Suppressor macrophage (primary cell): ENCODE measurements around the gene GUCD1.
A peak's percentile ranks its signal among the peaks of the same experiment; 100 is the strongest.
"Not testable (repeated sequence)": the region's sequence is repeated elsewhere in the genome, so short reads cannot be mapped to it uniquely, and the experiment has no call there.

Experiments
- DNase-seq, 4 experiments: peaks; one replicate each; pipeline ENCODE4 v3.0.0-alpha.2; 2020 to 2022

The GUCD1 gene

GRCh38 chr22:24564376-24565058 is 9.6 kb upstream of the GUCD1 start:
- DNase-seq, result no peak

GRCh38 chr22:24563246-24563645 is 8.3 kb upstream of the GUCD1 start:
- no peak for DNase-seq

GRCh38 chr22:24559471-24559870 is 4.5 kb upstream of the GUCD1 start:
- DNase-seq, result no peak

GRCh38 chr22:24555165-24556039 is 464 bp upstream of the GUCD1 start, which contains the start of gene SNRPD3:
Gene SNRPD3 (plus strand): TSS chr22:24555999. CDS start chr22:24557675, 1,676 bp downstream.
- peak; percentile 99 to 100 (median 100) for DNase-seq

DNA sequence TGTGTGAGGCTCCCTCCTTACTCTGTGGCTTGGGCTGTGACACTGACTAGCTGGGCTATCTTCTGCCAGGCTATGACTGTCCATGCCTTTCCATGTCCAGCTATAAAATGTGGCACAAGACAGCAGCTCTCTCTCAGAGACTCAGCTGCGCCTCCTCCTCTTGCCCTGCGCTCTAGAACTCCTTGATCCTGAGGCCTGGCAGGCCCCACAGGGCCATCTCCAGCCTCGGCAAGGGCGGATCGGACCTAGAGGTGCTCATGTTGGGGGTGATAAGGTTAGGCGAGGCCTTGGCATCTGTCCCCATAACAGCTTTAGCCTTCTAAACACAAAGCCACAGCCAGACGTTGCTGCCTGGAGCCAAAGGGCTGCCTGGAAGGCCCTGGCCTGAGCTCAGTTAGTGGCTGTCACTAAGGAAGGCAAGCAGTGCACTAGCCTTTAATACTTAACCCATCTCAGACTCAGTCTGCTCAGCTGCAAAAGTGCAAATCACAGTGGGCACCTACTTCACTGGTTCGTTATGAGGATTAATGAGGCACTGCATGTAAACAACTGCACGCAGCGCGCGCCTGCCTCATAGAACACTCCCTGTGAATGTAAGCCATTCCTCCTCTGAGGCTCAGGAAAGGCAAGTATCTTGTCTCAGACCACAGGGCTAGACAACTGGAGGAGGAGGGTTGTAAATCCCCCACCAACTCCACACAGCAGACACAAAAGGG is 1.2 kb downstream of the GUCD1 start:
- no peak for DNase-seq

DNA sequence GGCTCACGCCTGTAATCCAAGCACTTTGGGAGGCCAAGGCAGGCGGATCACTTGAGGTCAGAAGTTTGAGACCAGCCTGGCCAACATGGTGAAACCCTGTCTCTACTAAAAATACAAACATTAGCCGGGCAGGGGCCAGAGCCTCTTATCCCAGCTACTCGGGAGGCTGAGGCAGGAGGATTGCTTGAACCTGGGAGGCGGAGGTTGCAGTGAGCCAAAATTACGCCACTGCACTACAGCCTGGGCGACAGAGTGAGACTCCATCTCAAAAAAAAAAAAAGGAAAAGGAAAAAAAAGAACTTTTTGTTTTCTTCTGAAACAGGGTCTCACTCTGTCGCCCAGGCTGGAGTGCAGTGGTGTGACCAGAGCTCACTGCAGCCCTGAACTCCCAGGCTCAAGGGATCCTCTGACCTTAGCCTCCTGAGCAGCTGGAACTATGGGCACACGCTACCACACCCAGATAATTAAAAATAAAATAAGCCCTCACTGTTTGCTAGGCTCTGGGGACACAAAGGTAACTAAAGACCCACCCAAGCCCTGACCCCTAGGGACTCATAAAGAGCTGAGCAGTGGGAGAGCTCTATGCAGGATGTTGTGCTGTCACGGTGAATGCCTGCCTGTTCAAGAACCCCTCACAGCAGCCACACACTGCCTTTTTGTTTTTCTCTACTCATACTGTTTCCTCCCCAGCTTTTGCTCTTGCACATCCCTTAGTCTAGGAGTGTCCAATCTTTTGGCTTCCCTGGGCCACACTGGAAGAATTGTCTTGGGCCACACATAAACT is 2.2 kb downstream of the GUCD1 start:
- not testable (repeated sequence) for DNase-seq

DNA sequence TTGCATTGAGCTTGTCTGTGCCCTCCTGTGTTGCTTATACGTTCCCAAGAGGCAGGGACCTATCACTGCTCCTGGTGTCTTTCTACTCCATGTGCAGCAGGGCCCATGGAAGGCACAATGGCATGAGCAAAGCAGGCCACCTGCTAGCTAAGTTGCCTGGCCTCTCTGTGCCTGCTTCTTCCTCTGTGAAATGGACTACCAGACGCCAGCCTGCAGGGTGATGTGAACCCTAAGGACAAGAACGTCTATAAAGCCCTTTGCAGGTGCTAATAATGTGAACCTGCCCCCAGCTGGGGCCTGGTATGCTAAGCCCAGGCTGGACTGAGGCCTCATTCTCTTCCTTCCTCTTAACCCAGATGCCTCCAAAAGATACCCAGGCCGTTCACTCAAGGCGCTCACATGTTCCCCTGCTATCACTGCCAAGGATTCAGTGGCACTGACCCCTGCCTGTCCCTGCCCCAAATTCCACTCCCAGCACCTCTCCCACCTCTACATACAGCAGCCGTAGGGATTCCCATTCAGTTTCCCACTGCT is 4.0 kb downstream of the GUCD1 start:
- no peak for DNase-seq

- DNase-seq, result peak; percentile 75 to 85 (median 78)
These were observed 4.7 kb downstream of the GUCD1 start for GRCh38 chr22:24550028-24550901.

DNA sequence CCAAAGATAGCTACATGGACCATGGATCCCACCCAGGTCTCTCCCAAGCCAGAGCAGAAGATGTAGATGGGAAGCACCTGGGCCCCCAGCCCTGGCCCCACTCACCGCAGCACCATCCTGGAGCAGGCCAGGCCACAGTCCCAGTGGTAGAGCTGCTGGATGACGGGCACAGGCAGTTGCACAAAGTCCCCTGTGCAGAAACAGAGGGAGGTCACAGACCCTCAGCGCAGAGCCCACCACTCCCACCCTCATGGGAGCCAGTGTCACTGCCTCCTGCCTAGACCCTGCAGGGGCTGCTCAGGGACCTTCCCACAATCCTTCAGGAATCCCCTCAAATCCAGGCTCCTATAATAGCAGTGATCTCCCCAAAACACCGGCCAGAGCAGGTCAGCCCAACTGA is 6.1 kb downstream of the GUCD1 start:
- no peak for DNase-seq

- no peak for DNase-seq
These were observed 11.2 kb downstream of the GUCD1 start for GRCh38 chr22:24543679-24544243.

GRCh38 chr22:24543185-24543601 is 11.7 kb downstream of the GUCD1 start:
- no peak for DNase-seq

DNA sequence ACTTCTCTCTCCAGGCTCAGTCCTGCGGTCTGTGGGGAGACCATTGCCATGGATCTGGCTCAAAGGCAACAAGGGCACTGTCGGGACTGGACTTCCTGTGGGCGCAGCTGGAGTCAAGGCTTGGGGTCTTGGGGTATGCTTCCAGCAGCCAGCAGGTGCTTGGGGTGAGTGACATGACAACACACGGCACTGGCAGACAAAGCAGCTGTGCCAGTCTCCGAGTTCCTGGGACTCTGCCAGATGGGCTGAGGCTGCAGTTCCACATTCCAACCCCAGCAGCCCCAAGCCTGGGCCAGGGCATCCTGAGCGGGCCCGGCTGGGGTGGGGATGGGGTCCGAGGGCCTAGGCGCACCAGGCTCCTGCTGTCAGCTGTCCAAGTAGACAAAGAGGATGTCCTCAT is 12.3 kb downstream of the GUCD1 start:
- peak in 2 of 4 experiments; percentile 14 to 24 for DNase-seq

GRCh38 chr22:24541681-24542515 is 13.0 kb downstream of the GUCD1 start:
- DNase-seq, result peak in 1 of 4 experiments; percentile 16

DNA sequence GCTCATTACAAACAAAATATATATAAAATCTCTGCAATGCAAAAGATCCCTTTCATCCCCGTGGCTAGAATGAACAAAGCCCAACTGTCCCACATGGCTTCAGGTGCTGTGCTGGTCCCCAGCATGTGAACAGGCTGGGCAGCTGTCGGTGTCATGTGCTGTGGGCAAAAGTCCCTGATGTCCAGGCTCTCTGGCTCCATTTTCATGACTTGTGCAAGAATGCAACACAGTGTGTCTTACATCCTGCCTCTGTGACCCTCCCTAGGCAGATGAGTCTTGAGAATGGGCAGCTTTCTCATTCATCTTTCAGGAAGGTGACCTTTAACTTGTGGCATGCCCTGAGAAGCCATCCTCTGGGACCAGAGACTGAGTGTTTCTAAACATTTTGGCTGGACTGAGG is 14.5 kb downstream of the GUCD1 start:
- DNase-seq, result no peak

DNA sequence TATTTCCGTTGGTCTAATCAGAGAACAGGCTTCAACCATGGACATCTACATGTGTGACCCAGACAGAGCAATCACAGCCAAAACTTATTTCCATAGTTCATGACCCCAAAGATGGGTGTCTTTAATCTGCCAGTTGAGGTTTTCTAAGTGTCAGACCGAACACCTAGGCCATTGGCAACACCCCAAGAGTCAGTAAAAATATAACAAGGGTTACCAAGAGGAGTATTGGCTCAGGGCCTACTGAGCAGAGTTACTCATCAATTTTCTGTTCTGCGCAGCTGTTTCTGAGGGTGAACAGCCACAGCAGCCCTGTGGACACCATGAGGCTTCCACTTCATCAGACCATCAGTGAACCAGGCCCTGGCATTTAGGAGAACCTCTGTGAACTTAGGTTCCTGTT is 18.8 kb downstream of the GUCD1 start:
- no peak for DNase-seq

DNA sequence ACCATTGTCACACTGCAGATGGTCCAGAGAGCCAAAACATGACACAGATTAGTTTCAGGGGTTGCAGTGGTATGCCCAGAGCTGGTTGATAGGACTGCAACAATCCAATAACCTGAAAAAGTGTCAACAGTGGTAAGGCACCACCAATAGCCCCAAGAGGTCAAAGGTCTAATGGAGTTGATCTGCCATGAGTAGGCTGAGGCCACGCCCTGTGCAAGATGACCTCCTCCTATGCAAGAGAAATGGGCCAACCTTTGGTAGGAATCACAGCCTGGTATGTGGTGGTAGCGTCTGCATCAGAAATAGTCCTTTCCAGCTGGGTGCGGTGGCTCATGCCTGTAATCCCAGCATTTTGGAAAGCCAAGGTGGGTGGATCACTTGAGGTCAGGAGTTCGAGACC is 19.6 kb downstream of the GUCD1 start:
- no peak for DNase-seq

DNA sequence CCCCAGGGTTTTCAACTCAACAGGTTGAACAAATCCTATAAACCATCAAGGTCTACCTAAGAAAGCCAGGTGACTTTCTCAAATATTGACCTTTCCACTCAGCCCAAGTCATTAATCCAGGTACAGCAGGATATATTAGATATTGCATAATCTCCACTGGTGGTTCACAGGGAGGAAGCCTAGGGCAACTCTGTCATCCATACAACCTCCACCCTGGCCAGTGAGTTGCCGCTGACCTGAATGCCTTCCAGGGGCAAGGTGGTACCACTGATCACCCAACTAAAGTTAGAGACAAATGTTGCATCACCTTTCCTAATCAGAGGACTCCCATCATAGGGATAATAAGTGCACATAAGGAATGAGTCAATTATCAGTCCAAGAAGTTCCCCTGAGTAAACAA is 22.9 kb downstream of the GUCD1 start:
- no peak for DNase-seq

DNA sequence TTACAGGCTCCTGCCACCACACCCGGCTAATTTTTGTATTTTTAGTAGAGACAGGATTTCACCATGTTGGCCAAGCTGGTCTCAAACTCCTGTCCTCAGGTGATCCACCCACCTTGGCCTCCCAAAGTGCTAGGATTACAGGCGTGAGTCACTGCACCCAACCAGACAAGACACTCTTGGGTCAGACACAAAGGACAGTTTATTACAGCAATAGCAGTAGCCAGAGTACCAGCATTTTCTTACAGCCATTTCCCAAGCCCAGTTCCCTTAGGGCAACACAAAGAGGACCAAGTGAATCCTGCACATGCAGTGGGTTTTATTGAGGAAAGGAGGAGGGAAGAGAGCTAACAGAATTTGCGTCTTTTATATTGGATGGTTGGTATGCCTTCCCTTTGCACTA is 24.0 kb downstream of the GUCD1 start:
- not testable (repeated sequence) for DNase-seq

DNA sequence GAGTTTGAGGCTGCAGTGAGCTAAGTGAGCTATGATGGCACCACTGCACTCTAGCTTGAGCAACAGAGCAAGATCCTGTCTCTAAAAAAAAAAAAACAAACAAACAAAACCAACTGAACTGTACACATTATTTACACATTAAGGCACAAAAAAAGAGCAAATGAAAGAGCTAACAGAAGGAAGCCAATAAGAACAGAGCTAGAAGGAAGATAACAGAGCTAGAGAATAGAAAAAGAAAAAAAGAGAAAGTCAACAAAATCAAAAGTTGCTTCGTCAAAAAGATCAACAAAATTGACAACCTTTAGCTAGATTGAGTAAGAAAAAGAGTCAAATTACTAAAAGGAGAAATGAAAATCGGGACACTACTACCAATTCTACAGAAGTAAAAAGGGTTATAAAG is 25.0 kb downstream of the GUCD1 start:
- DNase-seq, result no peak

DNA sequence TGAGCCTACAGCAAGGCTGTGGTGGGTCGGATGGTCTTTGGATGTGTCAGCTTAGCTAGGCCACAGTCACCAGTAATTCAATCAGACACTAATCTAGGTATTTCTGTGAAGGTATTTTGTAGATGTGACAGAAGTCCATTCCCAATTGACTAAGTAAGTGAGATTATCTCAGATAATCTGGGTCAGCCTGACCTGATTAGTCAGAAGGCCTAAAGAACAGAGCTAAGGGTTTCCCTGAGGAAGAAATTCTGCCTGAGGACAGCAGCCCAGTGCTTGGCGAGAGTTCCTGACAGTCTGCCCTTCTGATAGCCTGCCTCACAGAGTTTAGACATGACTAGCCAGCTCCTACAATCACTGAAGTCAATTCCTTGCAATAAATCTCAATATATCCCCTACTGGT is 28.7 kb downstream of the GUCD1 start:
- no peak for DNase-seq
